Erythroblast (primary cell): Measurements from ENCODE around the gene VPS52.

Experiments
- DNase-seq, 2 experiments: peaks; one replicate each; lab custom pipeline; 2025; lab: John Stamatoyannopoulos, UW
- GATA1 ChIP-seq: IDR thresholded peaks from 2 replicates; pipeline ENCODE4 v1.6.1; 2011; ENCODE audit warnings: low read depth, mild to moderate bottlenecking, control low read depth, low read length, moderate library complexity
- POLR2A ChIP-seq: IDR thresholded peaks from 2 replicates; pipeline ENCODE4 v1.6.1; 2011; ENCODE audit warnings: mild to moderate bottlenecking, low read length

VPS52 gene

GRCh38 chr6:33296797-33297405, 25.2 kb upstream of the VPS52 start:
- DNase-seq: no peak
- TF ChIP-seq POLR2A (no peak), GATA1 (no peak)

- TF ChIP-seq GATA1 (no peak), POLR2A (no peak)
- no peak for DNase-seq
Observed at GRCh38 chr6:33295621-33296369, 24.1 kb upstream of the VPS52 start.

GRCh38 chr6:33294086-33294823, 22.6 kb upstream of the VPS52 start:
- TF ChIP-seq GATA1 (no peak), POLR2A (no peak)
- no peak for DNase-seq

- DNase-seq: no peak
- TF ChIP-seq POLR2A (no peak), GATA1 (no peak)
Observed at GRCh38 chr6:33292996-33293682, 21.5 kb upstream of the VPS52 start.

- DNase-seq: no peak
- no peak for TF ChIP-seq GATA1
- TF ChIP-seq POLR2A: no peak
Observed at GRCh38 chr6:33290459-33290858, 18.8 kb upstream of the VPS52 start.

GRCh38 chr6:33289784-33290315, 18.2 kb upstream of the VPS52 start:
- no peak for TF ChIP-seq GATA1
- peak; percentile 64 for TF ChIP-seq POLR2A
- DNase-seq: peak; percentile 72 to 77

- peak; percentile 30 for TF ChIP-seq GATA1
- TF ChIP-seq POLR2A: peak; percentile 77
- DNase-seq: peak; percentile 93 to 94
Observed at GRCh38 chr6:33288921-33289783, 17.5 kb upstream of the VPS52 start, which contains the start of the genes PFDN6 and WDR46. Gene PFDN6, plus strand, starts transcription at chr6:33289601. Its CDS starts 256 bp downstream, at chr6:33289857. Gene WDR46, minus strand, starts transcription at chr6:33289239. Its CDS starts 69 bp downstream, at chr6:33289170.

GRCh38 chr6:33288141-33288920, 16.7 kb upstream of the VPS52 start:
- TF ChIP-seq GATA1 (no peak), POLR2A (no peak)
- no peak for DNase-seq

GRCh38 chr6:33286946-33287914, 15.6 kb upstream of the VPS52 start:
- no peak for DNase-seq
- TF ChIP-seq POLR2A (no peak), GATA1 (no peak)

- peak; percentile 71 for DNase-seq
Observed at GRCh38 chr6:33285214-33285613, 13.5 kb upstream of the VPS52 start.

- no peak for TF ChIP-seq POLR2A
- TF ChIP-seq GATA1: no peak
- no peak for DNase-seq
Observed at GRCh38 chr6:33280539-33280938, 8.9 kb upstream of the VPS52 start.
